Fibroblast of lung (primary cell): ENCODE data around the gene COL15A1. TPM values are rescaled to one million over a fixed set of nuclear protein-coding genes. Genes with fewer than 3 reads are reported as not detected.
A peak's percentile ranks its signal among the peaks of the same experiment; 100 is the strongest.

Source experiments
- DNase-seq, 2 donors: peaks; one replicate each; pipeline versions ENCODE4 v3.0.0 to v3.0.0-alpha.2; 2010; ENCODE audit warnings: low read depth in 2 of 2
- H2AFZ ChIP-seq: 2 replicates; pipeline ENCODE4 v1.5.1; 2012; ENCODE audit warnings: low read length, control low read depth, inconsistent platforms
- H3K27ac ChIP-seq: 2 replicates; pipeline ENCODE4 v1.5.1; 2011; ENCODE audit warnings: low read length, control low read depth; ENCODE audit not compliant: insufficient read depth
- H3K27me3 ChIP-seq: 2 replicates; pipeline ENCODE4 v1.5.1; 2011; ENCODE audit warnings: mild to moderate bottlenecking, low read length; ENCODE audit not compliant: control insufficient read depth, insufficient read depth
- H3K36me3 ChIP-seq: 2 replicates; pipeline ENCODE4 v1.5.1; 2011; ENCODE audit warnings: low read length; ENCODE audit not compliant: control insufficient read depth, insufficient read depth
- H3K4me1 ChIP-seq: 2 replicates; pipeline ENCODE4 v1.5.1; 2011; ENCODE audit warnings: low read length; ENCODE audit not compliant: control insufficient read depth, insufficient read depth; ENCODE audit errors: extremely low read depth
- H3K4me2 ChIP-seq: 2 replicates; pipeline ENCODE4 v1.5.1; 2011; ENCODE audit warnings: low read length, control low read depth; ENCODE audit not compliant: insufficient read depth; ENCODE audit errors: extremely low read depth
- H3K4me3 ChIP-seq, 4 experiments: fragments of 200-600 bp in 1 of 4; sonication (generic) in 1 of 4; replicated peaks in 1 of 4; 2 replicates each; pipeline ENCODE4 v1.5.1; 2011 to 2016; ENCODE audit warnings: low read length in 4 of 4, low read depth in 3 of 4, mild to moderate bottlenecking in 3 of 4, control low read depth in 2 of 4, inconsistent platforms in 1 of 4, mixed read lengths in 1 of 4; ENCODE audit not compliant: insufficient read depth in 1 of 4; ENCODE audit errors: control extremely low read depth in 1 of 4
- H3K79me2 ChIP-seq: 2 replicates; pipeline ENCODE4 v1.5.1; 2012; ENCODE audit warnings: mild to moderate bottlenecking, low read length, inconsistent platforms; ENCODE audit not compliant: control insufficient read depth, insufficient read depth
- H3K9ac ChIP-seq: 2 replicates; pipeline ENCODE4 v1.5.1; 2011; ENCODE audit warnings: mild to moderate bottlenecking, low read length, control low read depth; ENCODE audit not compliant: insufficient read depth
- H3K9me3 ChIP-seq: 2 replicates; pipeline ENCODE4 v1.5.1; 2012; ENCODE audit warnings: low read depth, low read length; ENCODE audit not compliant: control insufficient read depth, insufficient read depth
- H4K20me1 ChIP-seq: 2 replicates; pipeline ENCODE4 v1.5.1; 2011; ENCODE audit warnings: low read length; ENCODE audit not compliant: control insufficient read depth, insufficient read depth; ENCODE audit errors: extremely low read depth
- EZH2 ChIP-seq: IDR thresholded peaks from 2 replicates; pipeline ENCODE4 v1.5.1; 2012; ENCODE audit warnings: low read length, control low read depth, mild to moderate bottlenecking; ENCODE audit errors: missing control alignments
- polyA plus RNA-seq, 2 donors: library from polyadenylated mRNA; depleted of rRNA in 1 of 2; stranded (reverse) in 1 of 2; unstranded in 1 of 2; fragments of >200 nt; gene quantifications; 2 replicates each; pipeline ENCODE4 v1.2.1, GENCODE V29; 2011 to 2012; ENCODE audit warnings: missing spikeins in 1 of 2
- total RNA-seq: library from RNA; depleted of rRNA; stranded (reverse); fragments of >200 nt; gene quantifications from 2 replicates; pipeline ENCODE4 v1.2.1, GENCODE V29; 2014
- TF ChIP-seq, protein P1 (sequence below), 2 donors: IDR thresholded peaks in 1 of 2; conservative IDR thresholded peaks in 1 of 2; 1 replicate in 1 of 2; 2 replicates in 1 of 2; pipeline ENCODE4 v1.5.1; 2011 to 2012; ENCODE audit warnings: low read length in 2 of 2, control low read depth in 1 of 2, inconsistent platforms in 1 of 2, low read depth in 1 of 2, mild to moderate bottlenecking in 1 of 2

COL15A1 gene
- total and polyA plus RNA-seq, 2 donors (not counting 1 experiment from before 2014, with no cell fraction given), result 13.3 to 41.0 TPM

- Histone ChIP-seq H4K20me1 (no peaks in the 10 kb centered on the region), H3K4me3 (no peak overlapping the region), H3K9ac (no peak overlapping the region), H3K4me2 (no peak overlapping the region), H3K36me3 (no peaks in the 10 kb centered on the region), H3K4me1 (peaks cover 22% of the 10 kb centered on the region), H3K79me2 (no peaks in the 10 kb centered on the region), H3K27me3 (no peaks in the 10 kb centered on the region), H3K27ac (no peak overlapping the region), H2AFZ (no peak overlapping the region), H3K9me3 (no peaks in the 10 kb centered on the region)
- peak in 1 of 2 donors; percentile 55 for DNase-seq
- TF ChIP-seq, protein P1, sequence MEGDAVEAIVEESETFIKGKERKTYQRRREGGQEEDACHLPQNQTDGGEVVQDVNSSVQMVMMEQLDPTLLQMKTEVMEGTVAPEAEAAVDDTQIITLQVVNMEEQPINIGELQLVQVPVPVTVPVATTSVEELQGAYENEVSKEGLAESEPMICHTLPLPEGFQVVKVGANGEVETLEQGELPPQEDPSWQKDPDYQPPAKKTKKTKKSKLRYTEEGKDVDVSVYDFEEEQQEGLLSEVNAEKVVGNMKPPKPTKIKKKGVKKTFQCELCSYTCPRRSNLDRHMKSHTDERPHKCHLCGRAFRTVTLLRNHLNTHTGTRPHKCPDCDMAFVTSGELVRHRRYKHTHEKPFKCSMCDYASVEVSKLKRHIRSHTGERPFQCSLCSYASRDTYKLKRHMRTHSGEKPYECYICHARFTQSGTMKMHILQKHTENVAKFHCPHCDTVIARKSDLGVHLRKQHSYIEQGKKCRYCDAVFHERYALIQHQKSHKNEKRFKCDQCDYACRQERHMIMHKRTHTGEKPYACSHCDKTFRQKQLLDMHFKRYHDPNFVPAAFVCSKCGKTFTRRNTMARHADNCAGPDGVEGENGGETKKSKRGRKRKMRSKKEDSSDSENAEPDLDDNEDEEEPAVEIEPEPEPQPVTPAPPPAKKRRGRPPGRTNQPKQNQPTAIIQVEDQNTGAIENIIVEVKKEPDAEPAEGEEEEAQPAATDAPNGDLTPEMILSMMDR (conservative IDR thresholded peaks at IDR 0.05 in 1 of 2, IDR thresholded peaks at IDR 0.05 in 1 of 2; ENCODE audit: low read depth in 1 of 2, low read length in 2 of 2), result no peak
- TF ChIP-seq EZH2, result no peak
These were observed 127.8 kb downstream of the COL15A1 start for GRCh38 chr9:99071313-99072039.

DNA sequence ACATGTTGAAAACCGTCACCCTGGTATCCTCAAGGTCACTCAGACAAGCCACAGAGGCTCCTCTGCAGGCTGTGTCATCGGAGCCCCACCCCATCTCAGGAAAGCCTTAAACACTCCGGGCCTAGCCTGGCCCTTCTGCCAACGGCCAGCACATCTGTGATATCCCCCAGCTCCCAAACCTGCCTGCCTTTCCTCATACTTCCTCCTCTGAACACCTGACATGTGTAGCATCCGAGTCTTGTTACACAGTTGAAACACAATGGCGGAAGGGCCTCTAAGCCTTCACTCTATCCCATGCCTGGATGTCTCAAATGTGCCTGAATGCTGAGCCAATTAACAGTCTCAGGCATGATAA, 128.3 kb downstream of the COL15A1 start:
- no peak overlapping the region for H3K4me2 ChIP-seq
- DNase-seq, result no peak
- H4K20me1 ChIP-seq, result no peaks in the 10 kb centered on the region
- no peak overlapping the region for H3K27ac ChIP-seq
- no peaks in the 10 kb centered on the region for H3K79me2 ChIP-seq
- H3K27me3 ChIP-seq, result no peaks in the 10 kb centered on the region
- no peak overlapping the region for H2AFZ ChIP-seq
- no peak for TF ChIP-seq EZH2
- peaks cover 21% of the 10 kb centered on the region for H3K4me1 ChIP-seq
- H3K36me3 ChIP-seq, result no peaks in the 10 kb centered on the region
- no peak overlapping the region for H3K9ac ChIP-seq
- no peaks in the 10 kb centered on the region for H3K9me3 ChIP-seq
- H3K4me3 ChIP-seq, result no peak overlapping the region

DNA sequence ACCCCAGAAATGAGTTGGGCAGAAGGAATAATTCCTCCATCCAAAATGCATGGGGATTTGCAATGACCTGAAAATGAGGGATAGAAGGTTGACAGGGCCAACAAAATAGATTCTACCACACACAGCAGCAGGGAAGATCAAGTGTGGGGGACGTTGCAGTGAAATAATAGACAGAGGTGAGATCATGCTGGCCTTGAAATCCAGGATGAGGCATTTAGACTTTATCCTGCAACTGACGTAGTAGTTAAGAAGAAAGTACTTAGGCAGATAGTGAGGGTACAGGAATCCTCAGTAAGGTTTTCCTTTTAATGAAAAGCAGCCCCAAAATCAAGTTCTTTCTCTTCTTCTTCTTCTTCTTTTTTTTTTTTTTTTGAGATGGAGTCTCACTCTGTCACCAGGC, 129.6 kb downstream of the COL15A1 start:
- no peak overlapping the region for H3K4me3 ChIP-seq
- no peak for TF ChIP-seq EZH2
- TF ChIP-seq, protein P1 (conservative IDR thresholded peaks at IDR 0.05 in 1 of 2, IDR thresholded peaks at IDR 0.05 in 1 of 2; ENCODE audit: low read depth in 1 of 2, low read length in 2 of 2), result no peak
- H2AFZ ChIP-seq, result no peak overlapping the region
- no peaks in the 10 kb centered on the region for H3K79me2 ChIP-seq
- no peaks in the 10 kb centered on the region for H3K27me3 ChIP-seq
- H3K9me3 ChIP-seq, result no peaks in the 10 kb centered on the region
- DNase-seq, result no peak
- no peaks in the 10 kb centered on the region for H4K20me1 ChIP-seq
- H3K4me2 ChIP-seq, result no peak overlapping the region
- no peaks in the 10 kb centered on the region for H3K36me3 ChIP-seq
- H3K4me1 ChIP-seq, result peaks cover 21% of the 10 kb centered on the region
- no peak overlapping the region for H3K27ac ChIP-seq
- no peak overlapping the region for H3K9ac ChIP-seq
